ENCODE data around the gene GFRA1. TPM values are rescaled to one million over a fixed set of nuclear protein-coding genes. Genes with fewer than 3 reads are reported as not detected.
"Not testable (repeated sequence)": the region's sequence is repeated elsewhere in the genome, so short reads cannot be mapped to it uniquely, and the experiment has no call there.

Gene GFRA1
- total RNA-seq, 2 donors from 2014 or later, result not detected

DNA sequence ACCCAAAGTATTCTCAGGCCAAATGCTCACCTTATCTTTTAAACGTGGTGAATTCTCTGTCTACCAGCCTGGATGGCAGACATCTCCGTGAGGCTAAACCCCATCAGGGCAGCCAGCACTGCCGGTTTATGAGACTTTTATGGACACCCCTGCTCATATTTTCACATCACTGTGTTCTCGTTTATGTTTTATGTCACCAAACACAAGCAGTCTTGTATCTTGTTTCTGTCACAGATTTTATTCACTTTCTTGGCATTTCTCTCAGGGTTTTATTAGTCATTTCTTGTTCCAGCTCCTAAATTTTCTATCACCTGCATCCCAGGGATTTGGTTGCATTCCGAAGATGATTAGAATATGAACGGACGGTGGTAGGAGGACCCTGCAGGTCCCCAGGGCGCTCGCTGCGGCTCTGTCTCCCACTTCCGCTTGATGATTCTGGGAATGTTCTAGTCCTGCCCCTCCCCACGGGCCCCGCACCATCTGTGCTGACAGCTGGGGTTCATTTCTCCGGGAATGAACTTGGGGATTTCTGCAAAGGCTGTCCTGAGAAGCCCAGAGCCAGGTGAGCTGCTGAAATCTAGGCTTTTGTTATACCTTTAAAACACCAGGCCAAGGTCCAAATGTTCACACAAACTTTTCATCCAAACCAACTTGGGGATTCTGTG, 217.6 kb downstream of the GFRA1 start:
- Mint-ChIP-seq H3K27me3 (ENCODE audit: low read depth) (no peaks in the 10 kb centered on the region), H3K9me3 (peaks cover 0 to 3% of the 10 kb centered on the region in 2 donors), H3K27ac (no peak overlapping the region), H3K36me3 (ENCODE audit: insufficient read depth in 2 of 2) (no peaks in the 10 kb centered on the region), H3K4me3 (no peak overlapping the region), H3K4me1 (ENCODE audit: low read depth) (no peaks in the 10 kb centered on the region)
- DNase-seq, result no peak
- ATAC-seq (replicated peaks in 1 of 2), result no peak

GRCh38 chr10:116053910-116054309, 219.1 kb downstream of the GFRA1 start:
- H3K9me3 Mint-ChIP-seq, result peaks cover 0 to 6% of the 10 kb centered on the region in 2 donors
- ATAC-seq (replicated peaks in 1 of 2) (no peak), DNase-seq (no peak)
- H3K4me3 Mint-ChIP-seq, result no peak overlapping the region
- H3K27me3 Mint-ChIP-seq (ENCODE audit: low read depth), result no peaks in the 10 kb centered on the region
- H3K27ac Mint-ChIP-seq, result no peak overlapping the region
- no peaks in the 10 kb centered on the region for H3K4me1 Mint-ChIP-seq (ENCODE audit: low read depth)
- H3K36me3 Mint-ChIP-seq (ENCODE audit: insufficient read depth in 2 of 2), result no peaks in the 10 kb centered on the region

DNA sequence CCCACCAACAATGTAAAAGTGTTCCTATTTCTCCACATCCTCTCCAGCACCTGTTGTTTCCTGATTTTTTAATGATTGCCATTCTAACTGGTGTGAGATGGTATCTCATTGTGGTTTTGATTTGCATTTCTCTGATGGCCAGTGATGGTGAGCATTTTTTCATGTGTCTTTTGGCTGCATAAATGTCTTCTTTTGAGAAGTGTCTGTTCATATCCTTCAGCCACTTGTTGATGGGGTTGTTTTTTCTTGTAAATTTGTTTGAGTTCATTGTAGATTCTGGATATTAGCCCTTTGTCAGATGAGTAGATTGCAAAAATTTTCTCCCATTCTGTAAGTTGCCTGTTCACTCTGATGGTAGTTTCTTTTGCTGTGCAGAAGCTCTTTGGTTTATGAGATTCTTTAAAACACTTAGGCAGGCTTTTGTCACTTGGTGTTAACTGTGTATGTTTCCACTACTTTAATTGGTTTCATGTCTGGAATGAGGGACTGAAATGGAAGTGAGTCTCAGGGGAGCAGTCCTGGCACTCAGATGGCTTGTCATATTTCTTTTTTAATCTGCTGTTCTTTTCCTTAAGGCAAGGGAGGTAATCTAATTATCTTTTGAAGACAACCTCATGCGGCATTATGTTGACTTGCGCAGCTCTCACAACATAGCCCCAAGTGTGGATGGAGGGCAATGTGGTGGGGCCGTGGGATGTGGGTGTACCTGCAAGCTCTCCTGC, 219.8 kb downstream of the GFRA1 start:
- not testable (repeated sequence) for ATAC-seq (replicated peaks in 1 of 2); H3K36me3 Mint-ChIP-seq (ENCODE audit: insufficient read depth in 2 of 2); H3K27ac Mint-ChIP-seq; H3K27me3 Mint-ChIP-seq (ENCODE audit: low read depth); H3K9me3 Mint-ChIP-seq; H3K4me1 Mint-ChIP-seq (ENCODE audit: low read depth); DNase-seq; H3K4me3 Mint-ChIP-seq

DNA sequence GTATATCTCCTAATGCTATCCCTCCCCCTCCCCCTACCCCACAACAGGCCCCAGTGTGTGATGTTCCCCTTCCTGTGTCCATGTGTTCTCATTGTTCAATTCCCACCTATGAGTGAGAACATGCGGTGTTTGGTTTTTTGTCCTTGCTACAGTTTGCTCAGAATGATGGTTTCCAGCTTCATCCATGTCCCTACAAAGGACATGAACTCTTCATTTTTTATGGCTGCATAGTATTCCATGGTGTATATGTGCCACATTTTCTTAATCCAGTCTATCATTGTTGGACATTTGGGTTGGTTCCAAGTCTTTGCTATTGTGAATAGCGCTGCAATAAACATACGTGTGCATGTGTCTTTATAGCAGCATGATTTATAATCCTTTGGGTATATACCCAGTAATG, 220.5 kb downstream of the GFRA1 start:
- H3K4me3 Mint-ChIP-seq; DNase-seq; H3K36me3 Mint-ChIP-seq (ENCODE audit: insufficient read depth in 2 of 2); H3K4me1 Mint-ChIP-seq (ENCODE audit: low read depth); H3K9me3 Mint-ChIP-seq; ATAC-seq (replicated peaks in 1 of 2); H3K27me3 Mint-ChIP-seq (ENCODE audit: low read depth); H3K27ac Mint-ChIP-seq: not testable (repeated sequence)

GRCh38 chr10:116049974-116050304, 223.1 kb downstream of the GFRA1 start:
- DNase-seq (no peak), ATAC-seq (replicated peaks in 1 of 2) (no peak)
- H3K27me3 Mint-ChIP-seq (ENCODE audit: low read depth), result no peaks in the 10 kb centered on the region
- H3K9me3 Mint-ChIP-seq, result peaks cover 0 to 6% of the 10 kb centered on the region in 2 donors
- no peaks in the 10 kb centered on the region for H3K36me3 Mint-ChIP-seq (ENCODE audit: insufficient read depth in 2 of 2)
- no peak overlapping the region for H3K27ac Mint-ChIP-seq
- no peak overlapping the region for H3K4me3 Mint-ChIP-seq
- H3K4me1 Mint-ChIP-seq (ENCODE audit: low read depth), result no peaks in the 10 kb centered on the region

- ATAC-seq (replicated peaks in 1 of 2), result no peak
Observed at GRCh38 chr10:116049158-116049973, 223.6 kb downstream of the GFRA1 start.

DNA sequence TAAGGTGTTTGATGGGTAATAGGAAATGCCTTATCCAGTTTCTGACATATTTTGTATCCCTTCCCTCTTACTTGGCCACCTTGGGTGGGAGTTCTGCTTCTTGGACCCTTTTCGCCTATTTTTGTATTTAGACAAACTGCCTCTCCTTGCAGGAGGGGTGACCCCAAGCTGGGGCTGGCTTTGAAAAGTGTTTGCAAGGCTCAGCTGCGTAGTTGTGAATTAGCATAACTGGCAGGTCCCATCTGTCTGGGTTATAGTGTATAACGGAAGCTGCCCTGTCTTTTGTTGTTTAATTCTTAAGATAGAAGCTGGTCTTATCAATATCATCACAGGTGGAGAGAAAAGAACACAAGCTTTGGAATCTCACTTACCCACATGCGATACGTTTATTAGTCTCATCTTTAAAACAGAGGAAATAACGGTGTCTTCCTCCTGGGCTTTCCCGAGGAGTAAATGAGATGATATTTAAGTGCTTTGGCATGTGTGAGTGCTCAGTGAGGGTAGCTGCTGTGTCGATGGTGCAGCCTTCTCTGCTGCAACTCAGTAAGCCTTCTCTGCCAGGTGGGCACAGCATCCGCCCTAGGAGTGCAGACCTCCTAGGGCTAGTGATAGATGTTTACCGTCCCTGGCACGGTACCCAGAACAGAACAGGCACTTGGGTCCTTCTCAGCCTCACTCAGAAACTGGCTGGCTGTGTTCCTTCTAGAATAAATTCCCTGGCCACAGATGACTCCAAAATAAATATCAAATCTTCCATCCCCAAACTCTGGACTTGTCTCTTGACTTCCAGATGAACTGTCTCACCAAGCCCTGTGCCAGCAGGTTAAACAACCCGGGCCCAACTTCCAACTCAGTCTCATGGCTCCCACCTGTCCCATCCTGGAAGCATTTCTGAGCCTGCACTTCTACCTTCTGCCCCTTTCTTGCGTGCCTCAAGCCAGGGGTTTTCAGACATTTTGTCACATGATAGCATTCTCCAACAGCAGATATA, 227.3 kb downstream of the GFRA1 start:
- Mint-ChIP-seq H3K9me3 (peaks cover 3 to 6% of the 10 kb centered on the region in 2 donors), H3K27me3 (ENCODE audit: low read depth) (no peaks in the 10 kb centered on the region), H3K27ac (no peak overlapping the region), H3K4me1 (ENCODE audit: low read depth) (no peaks in the 10 kb centered on the region), H3K4me3 (no peak overlapping the region), H3K36me3 (ENCODE audit: insufficient read depth in 2 of 2) (no peaks in the 10 kb centered on the region)
- no peak for DNase-seq
- no peak for ATAC-seq (replicated peaks in 1 of 2)

More at GRCh38 chr10:116049158-116049973, 223.6 kb downstream of the GFRA1 start:
- no peaks in the 10 kb centered on the region for H3K27me3 Mint-ChIP-seq (ENCODE audit: low read depth)
- H3K9me3 Mint-ChIP-seq, result peaks cover 0 to 3% of the 10 kb centered on the region in 2 donors
- DNase-seq, result no peak
- no peak overlapping the region for H3K4me3 Mint-ChIP-seq
- no peak overlapping the region for H3K27ac Mint-ChIP-seq
- H3K36me3 Mint-ChIP-seq (ENCODE audit: insufficient read depth in 2 of 2), result no peaks in the 10 kb centered on the region
- H3K4me1 Mint-ChIP-seq (ENCODE audit: low read depth), result no peaks in the 10 kb centered on the region

- Mint-ChIP-seq H3K4me3 (no peak overlapping the region), H3K36me3 (ENCODE audit: insufficient read depth in 2 of 2) (no peaks in the 10 kb centered on the region), H3K27ac (no peak overlapping the region), H3K4me1 (ENCODE audit: low read depth) (no peaks in the 10 kb centered on the region), H3K27me3 (ENCODE audit: low read depth) (no peaks in the 10 kb centered on the region), H3K9me3 (peaks cover 2 to 6% of the 10 kb centered on the region in 2 donors)
- ATAC-seq (replicated peaks in 1 of 2) (no peak), DNase-seq (no peak)
Observed at GRCh38 chr10:116044801-116045248, 228.2 kb downstream of the GFRA1 start.

DNA sequence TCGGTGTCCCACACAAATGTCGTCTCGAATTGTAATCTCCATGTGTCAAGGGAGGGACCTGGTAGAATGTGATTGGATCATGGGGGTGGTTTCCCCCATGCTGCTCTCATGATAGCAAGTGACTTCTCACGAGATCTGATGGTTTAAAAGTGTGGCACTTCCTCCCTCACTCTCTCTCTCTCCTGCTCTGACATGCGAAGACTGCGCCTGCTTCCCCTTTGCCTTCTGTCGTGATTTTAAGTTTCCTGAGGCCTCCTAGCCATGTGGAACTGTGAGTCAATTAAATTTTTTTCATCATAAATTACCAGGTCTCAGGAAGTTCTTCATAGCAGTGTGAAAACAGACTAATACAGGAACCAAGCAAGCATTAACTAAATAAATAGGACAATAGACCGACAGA, 229.1 kb downstream of the GFRA1 start:
- ATAC-seq (replicated peaks in 1 of 2) (no peak), DNase-seq (no peak)
- peaks cover 0 to 6% of the 10 kb centered on the region in 2 donors for H3K9me3 Mint-ChIP-seq
- H3K27ac Mint-ChIP-seq, result no peak overlapping the region
- no peaks in the 10 kb centered on the region for H3K27me3 Mint-ChIP-seq (ENCODE audit: low read depth)
- no peaks in the 10 kb centered on the region for H3K36me3 Mint-ChIP-seq (ENCODE audit: insufficient read depth in 2 of 2)
- no peaks in the 10 kb centered on the region for H3K4me1 Mint-ChIP-seq (ENCODE audit: low read depth)
- H3K4me3 Mint-ChIP-seq, result no peak overlapping the region

GRCh38 chr10:116043304-116043703, 229.7 kb downstream of the GFRA1 start:
- Mint-ChIP-seq H3K4me3 (no peak overlapping the region), H3K4me1 (ENCODE audit: low read depth) (no peaks in the 10 kb centered on the region), H3K27me3 (ENCODE audit: low read depth) (no peaks in the 10 kb centered on the region), H3K36me3 (ENCODE audit: insufficient read depth in 2 of 2) (no peaks in the 10 kb centered on the region), H3K9me3 (peaks cover 0 to 8% of the 10 kb centered on the region in 2 donors), H3K27ac (no peak overlapping the region)
- DNase-seq, result no peak
- no peak for ATAC-seq (replicated peaks in 1 of 2)

- DNase-seq, result no peak
- no peaks in the 10 kb centered on the region for H3K4me1 Mint-ChIP-seq (ENCODE audit: low read depth)
- H3K4me3 Mint-ChIP-seq, result no peak overlapping the region
- no peak overlapping the region for H3K27ac Mint-ChIP-seq
- peaks cover 0 to 11% of the 10 kb centered on the region in 2 donors for H3K9me3 Mint-ChIP-seq
- H3K27me3 Mint-ChIP-seq (ENCODE audit: low read depth), result no peaks in the 10 kb centered on the region
- ATAC-seq (replicated peaks in 1 of 2), result no peak
- no peaks in the 10 kb centered on the region for H3K36me3 Mint-ChIP-seq (ENCODE audit: insufficient read depth in 2 of 2)
Observed at GRCh38 chr10:116041948-116042347, 231.1 kb downstream of the GFRA1 start.

DNA sequence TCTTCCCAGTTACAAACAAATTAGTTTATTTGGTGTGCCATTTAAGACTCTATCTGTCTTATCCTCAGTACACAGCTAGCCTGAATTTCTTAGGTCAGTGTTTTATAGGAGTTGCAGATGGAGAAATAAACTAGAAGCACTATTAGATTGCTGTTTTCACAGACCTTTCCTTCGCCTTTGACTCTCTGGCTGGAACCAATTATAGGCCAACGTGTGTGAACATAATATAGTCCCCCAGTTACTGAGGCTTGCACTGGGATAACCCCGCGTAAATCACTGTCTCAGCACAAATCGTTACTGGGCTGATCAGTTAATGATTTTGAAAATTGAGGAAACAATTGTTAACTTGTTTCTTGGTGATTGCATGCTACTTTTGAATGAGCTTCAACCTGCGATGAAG, 233.4 kb downstream of the GFRA1 start:
- Mint-ChIP-seq H3K9me3 (peaks cover 0 to 12% of the 10 kb centered on the region in 2 donors), H3K36me3 (ENCODE audit: insufficient read depth in 2 of 2) (no peaks in the 10 kb centered on the region), H3K4me1 (ENCODE audit: low read depth) (no peaks in the 10 kb centered on the region), H3K27me3 (ENCODE audit: low read depth) (no peaks in the 10 kb centered on the region), H3K27ac (no peak overlapping the region), H3K4me3 (no peak overlapping the region)
- no peak for ATAC-seq (replicated peaks in 1 of 2)
- DNase-seq, result no peak
